ENCODE data around the gene LASP1NB. TPM values are rescaled to one million over a fixed set of nuclear protein-coding genes. Genes with fewer than 3 reads are reported as not detected.

Gene LASP1NB

Small RNA genes within 50 kb of the gene (microRNA-seq; reads per million reads assigned to microRNA genes)
- 0 to 1.0 (median 0) reads per million in 43 experiments for gene MIR6779

Other genes with a start within 250 kb of the LASP1NB start
- 100 to 1,000 TPM; 118 to 242 (median 168) TPM for gene MLLT6, start 220.3 kb upstream of the LASP1NB start, total RNA-seq
- 10 to 100 TPM; 15.5 to 38.5 (median 25.9) TPM for gene CISD3, start 195.3 kb upstream of the LASP1NB start, total RNA-seq
- gene PCGF2, start 177.3 kb upstream of the LASP1NB start, total RNA-seq: 10 to 100 TPM; 13.0 to 46.2 (median 27.2) TPM
- 100 to 1,000 TPM in 80 of 120 experiments, 10 to 100 TPM in 40; 55.5 to 145 (median 107) TPM for gene PSMB3, start 172.9 kb upstream of the LASP1NB start, total RNA-seq
- gene PIP4K2B, start 126.1 kb upstream of the LASP1NB start, total RNA-seq: 100 to 1,000 TPM; 106 to 220 (median 167) TPM
- 10 to 100 TPM; 12.1 to 25.1 (median 17.5) TPM for gene CWC25, start 100.3 kb upstream of the LASP1NB start, total RNA-seq
- gene RPL23, start 71.9 kb upstream of the LASP1NB start, total RNA-seq: 100 to 1,000 TPM; 239 to 571 (median 364) TPM
- 100 to 1,000 TPM in 14 of 120 experiments, 10 to 100 TPM in 106; 54.6 to 125 (median 90.0) TPM for gene LASP1, start 55.6 kb upstream of the LASP1NB start, total RNA-seq
- under 1 TPM in 10 of 120 experiments, not detected in 110; 0.14 to 0.39 (median 0.26) TPM for gene FBXO47, start 41.8 kb downstream of the LASP1NB start, total RNA-seq
- 10 to 100 TPM; 16.5 to 57.0 (median 33.4) TPM for gene PLXDC1, start 226.0 kb downstream of the LASP1NB start, total RNA-seq
- 1 to 10 TPM in 37 of 120 experiments, under 1 TPM in 58, not detected in 25; 0.18 to 2.6 (median 0.79) TPM for gene ARL5C, start 240.5 kb downstream of the LASP1NB start, total RNA-seq

Measured in dorsolateral prefrontal cortex (tissue), 118 donors.